T-cell (primary cell): Measurements from ENCODE around the gene ARSG. TPM values are rescaled to one million over a fixed set of nuclear protein-coding genes. Genes with fewer than 3 reads are reported as not detected.

ENCODE experiments used
- ATAC-seq, 4 experiments: fragments of 200-7000 bp in 3 of 4; fragments of 150-1000 bp in 1 of 4; cut with Tn5 transposase; replicated peaks in 1 of 4; 1 replicate in 3 of 4; 2 replicates in 1 of 4; pipeline ENCODE4 v1.10.0; 2021; ENCODE audit warnings: moderate library complexity in 3 of 4, mild to moderate bottlenecking in 2 of 4, moderate number of reproducible peaks in 1 of 4
- CTCF ChIA-PET, 2 donors: fragments of 300-600 bp; sonication (Branson Sonifier 250); formaldehyde crosslinking; loops; one replicate each; lab custom pipeline; 2022; ENCODE audit warnings: antibody characterized with exemption in 2 of 2; lab: Charles Lee
- POLR2A ChIA-PET, 2 donors: fragments of 300-600 bp; sonication (Branson Sonifier 250); formaldehyde crosslinking; loops; one replicate each; lab custom pipeline; 2022; ENCODE audit warnings: antibody characterized with exemption in 2 of 2; lab: Charles Lee
- DNase-seq, 35 experiments: peaks; one replicate each; pipeline versions ENCODE4 v3.0.0 to v3.0.0-alpha.2; 2013 to 2023
- H3K27ac ChIP-seq: one replicate; pipeline ENCODE4 v1.5.1; 2013; ENCODE audit warnings: low read length
- H3K27me3 ChIP-seq, 2 experiments: replicated peaks in 1 of 2; 1 replicate in 1 of 2; 2 replicates in 1 of 2; pipeline versions ENCODE4 v1.6.1 to v1.7.0; 2013; ENCODE audit warnings: low read length in 1 of 2, mixed read lengths in 1 of 2; ENCODE audit not compliant: control insufficient read depth in 2 of 2, insufficient read depth in 2 of 2; ENCODE audit errors: extremely low read depth in 1 of 2
- H3K36me3 ChIP-seq, 2 donors: 1 replicate in 1 of 2; 2 replicates in 1 of 2; pipeline versions ENCODE4 v1.6.1 to v1.7.0; 2013; ENCODE audit warnings: low read length in 1 of 2; ENCODE audit not compliant: control insufficient read depth in 2 of 2, insufficient read depth in 1 of 2; ENCODE audit errors: extremely low read depth in 1 of 2
- H3K4me1 ChIP-seq, 2 experiments: 1 replicate in 1 of 2; 2 replicates in 1 of 2; pipeline versions ENCODE4 v1.6.1 to v1.7.0; 2013; ENCODE audit warnings: low read length in 2 of 2, mixed read lengths in 1 of 2; ENCODE audit not compliant: insufficient read depth in 2 of 2, control insufficient read depth in 1 of 2; ENCODE audit errors: extremely low read depth in 1 of 2
- H3K4me3 ChIP-seq, 2 donors: 1 replicate in 1 of 2; 2 replicates in 1 of 2; pipeline versions ENCODE4 v1.5.1 to v1.7.0; 2013; ENCODE audit warnings: mild to moderate bottlenecking in 2 of 2, low read length in 1 of 2, moderate library complexity in 1 of 2; ENCODE audit not compliant: control insufficient read depth in 1 of 2; ENCODE audit errors: extremely low read depth in 1 of 2
- H3K9me3 ChIP-seq: 2 replicates; pipeline ENCODE4 v1.7.0; 2013
- H3K27ac Mint-ChIP-seq, 2 donors: one replicate each; pipeline ENCODE4 v1.8.0; 2020 to 2021; ENCODE audit warnings: mild to moderate bottlenecking in 2 of 2, mixed read lengths in 2 of 2
- H3K27me3 Mint-ChIP-seq, 2 donors: one replicate each; pipeline ENCODE4 v1.8.0; 2021 to 2022; ENCODE audit warnings: mixed read lengths in 2 of 2
- H3K36me3 Mint-ChIP-seq: one replicate; pipeline ENCODE4 v1.8.0; 2021; ENCODE audit warnings: mixed read lengths
- H3K4me1 Mint-ChIP-seq, 3 donors: one replicate each; pipeline ENCODE4 v1.8.0; 2020 to 2022; ENCODE audit warnings: mixed read lengths in 3 of 3, mild to moderate bottlenecking in 1 of 3
- H3K4me3 Mint-ChIP-seq, 3 donors: one replicate each; pipeline ENCODE4 v1.8.0; 2020 to 2022; ENCODE audit warnings: mild to moderate bottlenecking in 3 of 3, mixed read lengths in 3 of 3, moderate library complexity in 3 of 3
- H3K9me3 Mint-ChIP-seq, 3 donors: one replicate each; pipeline ENCODE4 v1.8.0; 2020 to 2022; ENCODE audit warnings: mixed read lengths in 3 of 3
- WGBS: methylation state at CpG from one replicate; pipeline ENCODE4 v1.1.5; 2013; ENCODE audit warnings: missing lambda C conversion rate; ENCODE audit not compliant: insufficient coverage; 5-methylcytosine and 5-hydroxymethylcytosine counted together
- total RNA-seq, 35 experiments: library from RNA in 6 of 35; stranded (reverse) in 6 of 35; fragments of 120-200 nt in 1 of 35; gene quantifications; one replicate each; pipeline versions ENCODE4 v1.2.1 to v1.2.4 and lab custom pipeline; 2013 to 2026

ARSG gene
- total RNA-seq, 5 donors from 2014 or later (not counting 1 experiment from before 2014, with no cell fraction given), result 14.5 to 22.9 (median 17.8) TPM

GRCh38 chr17:68424203-68424602, 132.9 kb downstream of the ARSG start:
- peaks cover 0 to 2% (median 0%) of the 10 kb centered on the region in 3 donors for H3K4me1 Mint-ChIP-seq
- peaks cover 4 to 47% of the 10 kb centered on the region in 2 donors for H3K36me3 ChIP-seq

DNA sequence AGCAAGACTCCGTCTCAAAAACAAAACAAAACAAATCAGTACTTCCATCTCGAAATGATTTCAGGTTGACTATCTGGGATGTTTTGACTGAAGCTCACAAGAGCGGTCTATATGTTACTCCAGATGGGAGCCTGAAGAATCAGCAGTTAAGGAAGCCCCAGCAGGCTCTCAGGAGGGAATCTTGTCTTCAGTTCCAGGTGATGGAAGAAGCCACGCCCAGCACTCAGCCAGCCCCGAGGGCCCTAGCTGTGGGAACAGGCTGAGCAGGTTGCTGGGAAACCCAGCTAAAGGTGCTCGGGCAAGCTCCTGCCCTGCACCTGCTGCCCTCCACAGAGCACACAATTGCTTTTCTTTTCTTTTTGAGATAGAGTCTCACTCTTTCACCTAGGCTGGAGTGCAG, 133.6 kb downstream of the ARSG start:
- ATAC-seq, result no peak
- peaks cover 41% of the 10 kb centered on the region for H3K36me3 Mint-ChIP-seq
- peaks cover 0 to 2% (median 0%) of the 10 kb centered on the region in 3 donors for H3K4me1 Mint-ChIP-seq
- Histone ChIP-seq H3K27ac (no peak overlapping the region), H3K36me3 (peaks cover 4 to 46% of the 10 kb centered on the region in 2 donors), H3K4me1 (no peaks in the 10 kb centered on the region), H3K4me3 (no peak overlapping the region), H3K9me3 (no peaks in the 10 kb centered on the region), H3K27me3 (no peaks in the 10 kb centered on the region)
- no peak overlapping the region for H3K4me3 Mint-ChIP-seq
- H3K9me3 Mint-ChIP-seq, result no peaks in the 10 kb centered on the region
- 92% methylated on average over 6 of the region's 6 CpGs for WGBS
- no peak for DNase-seq
- H3K27ac Mint-ChIP-seq, result no peak overlapping the region
- ChIA-PET CTCF (interaction anchor here in 1 of 2 donors (0.6 to 0.7 kb wide), 2 partner anchors 164 to 201 kb away, joined by 3 to 6 read pairs; no protein-coding TSS in a partner anchor), POLR2A (interaction anchor here in 1 of 2 donors (0.6 kb wide), 1 partner anchor 156 kb away, joined by 5 read pairs; no protein-coding TSS in a partner anchor)
- H3K27me3 Mint-ChIP-seq, result no peaks in the 10 kb centered on the region

More at GRCh38 chr17:68424203-68424602, 132.9 kb downstream of the ARSG start:
- Mint-ChIP-seq H3K9me3 (no peaks in the 10 kb centered on the region), H3K27ac (peak overlapping the region in 1 of 2 donors; percentile 52), H3K27me3 (no peaks in the 10 kb centered on the region), H3K4me3 (no peak overlapping the region), H3K36me3 (peaks cover 43% of the 10 kb centered on the region)
- POLR2A ChIA-PET, result no interaction called here
- H3K4me3 ChIP-seq, result no peak overlapping the region
- H3K27ac ChIP-seq, result no peak overlapping the region
- CTCF ChIA-PET, result interaction anchor here in 1 of 2 donors (0.6 kb wide), 2 partner anchors 13 to 201 kb away, joined by 3 to 4 read pairs; no protein-coding TSS in a partner anchor
- H3K4me1 ChIP-seq, result no peaks in the 10 kb centered on the region
- WGBS, result 97% methylated on average over 11 of the region's 12 CpGs
- H3K27me3 ChIP-seq, result no peaks in the 10 kb centered on the region
- ATAC-seq, result no peak
- no peak for DNase-seq
- H3K9me3 ChIP-seq, result no peaks in the 10 kb centered on the region

GRCh38 chr17:68425979-68426378, 134.7 kb downstream of the ARSG start:
- H3K27ac ChIP-seq, result no peak overlapping the region
- Mint-ChIP-seq H3K36me3 (peaks cover 31% of the 10 kb centered on the region), H3K9me3 (no peaks in the 10 kb centered on the region), H3K4me1 (peaks cover 0 to 2% (median under 1%) of the 10 kb centered on the region in 3 donors), H3K27ac (peak overlapping the region in 1 of 2 donors; percentile 39), H3K27me3 (no peaks in the 10 kb centered on the region), H3K4me3 (no peak overlapping the region)
- no peaks in the 10 kb centered on the region for H3K4me1 ChIP-seq
- H3K4me3 ChIP-seq, result no peak overlapping the region
- no CpG with 5 or more reads among the region's 12 CpGs for WGBS
- ChIA-PET POLR2A (no interaction called here), CTCF (interaction anchor here in 1 of 2 donors (0.6 kb wide), 1 partner anchor 161 kb away, joined by 3 read pairs; no protein-coding TSS in a partner anchor)
- DNase-seq (no peak), ATAC-seq (no peak)
- peaks cover 4 to 47% of the 10 kb centered on the region in 2 donors for H3K36me3 ChIP-seq
- H3K9me3 ChIP-seq, result no peaks in the 10 kb centered on the region
- H3K27me3 ChIP-seq, result no peaks in the 10 kb centered on the region

GRCh38 chr17:68427575-68427974, 136.3 kb downstream of the ARSG start:
- Histone ChIP-seq H3K4me1 (peaks cover 0 to 10% of the 10 kb centered on the region in 2 experiments), H3K4me3 (no peak overlapping the region), H3K27ac (no peak overlapping the region), H3K36me3 (peaks cover 4 to 46% of the 10 kb centered on the region in 2 donors), H3K27me3 (no peaks in the 10 kb centered on the region), H3K9me3 (no peaks in the 10 kb centered on the region)
- Mint-ChIP-seq H3K27ac (no peak overlapping the region), H3K36me3 (peaks cover 28% of the 10 kb centered on the region), H3K9me3 (no peaks in the 10 kb centered on the region), H3K4me1 (peaks cover 7 to 13% (median 10%) of the 10 kb centered on the region in 3 donors), H3K27me3 (no peaks in the 10 kb centered on the region), H3K4me3 (no peak overlapping the region)
- CTCF ChIA-PET, result interaction anchor here in 1 of 2 donors (0.7 kb wide), 2 partner anchors 248 to 290 kb away, joined by 3 to 4 read pairs; no protein-coding TSS in a partner anchor
- ATAC-seq (no peak), DNase-seq (no peak)
- WGBS, result 93% methylated on average over 7 of the region's 7 CpGs
- POLR2A ChIA-PET, result interaction anchor here in 1 of 2 donors (0.7 kb wide), 1 partner anchor 247 kb away, joined by 5 read pairs; no protein-coding TSS in a partner anchor

DNA sequence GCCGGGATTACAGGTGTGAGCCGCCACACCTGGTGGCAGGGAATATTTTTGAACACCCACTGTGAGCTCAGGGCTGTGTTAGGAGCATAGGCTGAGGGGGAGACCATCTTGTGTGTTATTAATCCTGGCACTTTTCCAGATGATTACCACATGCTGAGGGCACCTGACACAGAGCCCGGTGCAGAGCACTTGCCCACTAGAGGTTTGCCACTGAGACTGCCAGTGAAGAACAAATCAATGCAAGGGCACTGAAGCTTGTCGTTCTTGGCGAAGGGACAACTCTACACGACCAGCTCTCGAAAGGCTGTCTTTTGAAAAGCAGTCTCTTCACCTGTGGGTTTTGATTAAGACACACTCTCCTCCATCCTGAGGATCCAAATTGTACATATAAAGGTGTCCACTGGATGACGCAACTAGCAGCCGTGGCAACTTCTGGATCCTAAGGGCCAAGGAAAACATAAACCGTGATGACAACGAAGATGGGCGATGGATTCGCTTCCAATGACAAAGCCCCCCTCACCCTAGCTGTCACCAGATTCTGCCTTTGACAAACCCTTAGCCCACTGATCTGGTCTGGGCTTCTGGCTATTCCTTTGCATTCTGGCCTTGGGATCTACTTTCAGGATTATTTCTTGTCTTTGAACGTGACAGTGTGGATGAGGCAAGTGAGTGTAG, 137.3 kb downstream of the ARSG start:
- DNase-seq (no peak), ATAC-seq (no peak)
- Histone ChIP-seq H3K27me3 (no peaks in the 10 kb centered on the region), H3K9me3 (no peaks in the 10 kb centered on the region), H3K27ac (no peak overlapping the region), H3K4me1 (peaks cover 0 to 10% of the 10 kb centered on the region in 2 experiments), H3K4me3 (no peak overlapping the region), H3K36me3 (peaks cover 4 to 48% of the 10 kb centered on the region in 2 donors)
- ChIA-PET POLR2A (no interaction called here), CTCF (no interaction called here)
- no peak overlapping the region for H3K4me3 Mint-ChIP-seq
- no peaks in the 10 kb centered on the region for H3K9me3 Mint-ChIP-seq
- no peak overlapping the region for H3K27ac Mint-ChIP-seq
- H3K4me1 Mint-ChIP-seq, result peaks cover 7 to 13% (median 8%) of the 10 kb centered on the region in 3 donors
- 97% methylated on average over 13 of the region's 14 CpGs for WGBS
- H3K36me3 Mint-ChIP-seq, result peaks cover 26% of the 10 kb centered on the region
- no peaks in the 10 kb centered on the region for H3K27me3 Mint-ChIP-seq

GRCh38 chr17:68429881-68430280, 138.6 kb downstream of the ARSG start:
- Histone ChIP-seq H3K9me3 (no peaks in the 10 kb centered on the region), H3K4me3 (no peak overlapping the region), H3K4me1 (peaks cover 0 to 10% of the 10 kb centered on the region in 2 experiments), H3K36me3 (peaks cover 4 to 45% of the 10 kb centered on the region in 2 donors), H3K27me3 (no peaks in the 10 kb centered on the region), H3K27ac (no peak overlapping the region)
- no peak overlapping the region for H3K27ac Mint-ChIP-seq
- ATAC-seq (no peak), DNase-seq (no peak)
- ChIA-PET CTCF (no interaction called here), POLR2A (no interaction called here)
- no peaks in the 10 kb centered on the region for H3K9me3 Mint-ChIP-seq
- peaks cover 29% of the 10 kb centered on the region for H3K36me3 Mint-ChIP-seq
- H3K4me1 Mint-ChIP-seq, result peaks cover 7 to 13% (median 8%) of the 10 kb centered on the region in 3 donors
- no peak overlapping the region for H3K4me3 Mint-ChIP-seq
- no peaks in the 10 kb centered on the region for H3K27me3 Mint-ChIP-seq
- WGBS, result 100% methylated on average over 7 of the region's 11 CpGs
